Thoracic aorta (tissue), 2 donors: Measurements from ENCODE around the gene TPPP3. TPM values are rescaled to one million over a fixed set of nuclear protein-coding genes. Genes with fewer than 3 reads are reported as not detected.
"Not testable (repeated sequence)": the region's sequence is repeated elsewhere in the genome, so short reads cannot be mapped to it uniquely, and the experiment has no call there.

Experiments used
- ATAC-seq: fragments of 150-250 bp; one replicate; pipeline ENCODE4 v1.8.0; 2017; ENCODE audit warnings: low read depth; ENCODE audit not compliant: insufficient number of reproducible peaks, low FRiP score
- DNase-seq: peaks from one replicate; pipeline ENCODE4 v3.0.0-alpha.2; 2020; ENCODE audit warnings: low spot score
- H3K27ac ChIP-seq, 2 donors: fragments of 200-600 bp; sonication (generic); 1 replicate in 1 of 2; 2 replicates in 1 of 2; pipeline ENCODE4 v1.5.1; 2016; ENCODE audit warnings: mild to moderate bottlenecking in 2 of 2, moderate library complexity in 2 of 2
- H3K27me3 ChIP-seq: fragments of 200-600 bp; sonication (generic); replicated peaks from 2 replicates; pipeline ENCODE4 v1.6.0; 2016; ENCODE audit warnings: mild to moderate bottlenecking; ENCODE audit not compliant: insufficient read depth
- H3K36me3 ChIP-seq: fragments of 200-600 bp; sonication (generic); one replicate; pipeline ENCODE4 v1.5.1; 2016
- H3K4me1 ChIP-seq, 2 donors: fragments of 200-600 bp; sonication (generic); 1 replicate in 1 of 2; 2 replicates in 1 of 2; pipeline versions ENCODE4 v1.5.1 to v1.6.0; 2016; ENCODE audit warnings: low read depth in 2 of 2, mild to moderate bottlenecking in 1 of 2; ENCODE audit not compliant: control insufficient read depth in 1 of 2
- H3K4me3 ChIP-seq: fragments of 200-600 bp; sonication (generic); 2 replicates; pipeline ENCODE4 v1.5.1; 2016; ENCODE audit warnings: mild to moderate bottlenecking
- H3K9me3 ChIP-seq: fragments of 200-600 bp; sonication (generic); 2 replicates; pipeline ENCODE4 v1.5.1; 2016
- CTCF ChIP-seq: fragments of 200-600 bp; sonication (generic); IDR thresholded peaks from one replicate; pipeline ENCODE4 v1.5.1; 2019; ENCODE audit warnings: antibody characterized with exemption
- total RNA-seq, 2 donors: library from RNA; depleted of rRNA; stranded (reverse); fragments of >200 nt; gene quantifications; one replicate each; pipeline versions ENCODE4 v1.1.0 to v1.2.3, GENCODE V29; 2016

The TPPP3 gene
- total RNA-seq, 2 donors from 2014 or later = 12.6 to 34.9 TPM

DNA sequence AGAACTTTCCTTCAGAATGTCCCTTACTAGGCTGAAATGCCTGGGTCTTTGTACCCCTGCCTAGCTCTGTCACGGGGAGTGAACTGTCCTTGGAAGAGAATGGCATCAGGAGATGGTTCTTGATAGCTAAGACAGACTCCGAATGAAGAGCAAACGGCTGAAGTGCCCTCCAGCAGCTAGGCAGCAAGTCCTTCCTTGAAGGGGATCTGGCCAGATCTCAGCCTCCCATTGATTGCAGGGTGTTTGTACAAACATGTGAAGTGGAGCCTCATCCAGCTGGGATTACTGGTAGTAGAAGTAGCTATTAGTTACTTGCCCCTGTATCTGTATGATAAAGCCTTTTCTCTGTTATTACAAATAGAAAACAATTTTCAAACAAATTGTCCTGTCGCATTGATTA, 35.7 kb downstream of the TPPP3 start:
- no peak for DNase-seq
- TF ChIP-seq CTCF = no peak
- no peak for ATAC-seq

DNA sequence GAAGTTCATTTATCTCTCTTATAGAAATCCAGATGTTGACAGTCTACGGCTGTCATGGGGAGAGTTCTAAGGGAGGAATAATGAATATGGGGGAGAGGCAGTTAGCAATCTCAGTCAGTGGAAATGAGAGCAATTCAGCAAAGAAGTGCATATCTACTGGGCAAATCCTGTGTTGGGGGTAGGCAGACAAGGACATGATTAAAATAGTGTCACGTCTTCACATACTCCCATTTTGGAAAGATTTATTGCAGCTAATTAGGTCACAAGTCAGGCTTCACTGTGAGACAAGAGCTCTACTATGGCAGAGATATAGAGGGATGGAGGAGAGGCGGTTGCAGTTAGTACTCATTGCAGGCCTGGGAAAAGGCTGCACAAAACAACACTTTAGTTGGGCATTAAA, 36.9 kb downstream of the TPPP3 start:
- ATAC-seq (no peak), DNase-seq (no peak)
- H3K4me1 ChIP-seq = no peaks in the 10 kb centered on the region
- no peaks in the 10 kb centered on the region for H3K36me3 ChIP-seq
- H3K27me3 ChIP-seq = no peaks in the 10 kb centered on the region
- H3K4me3 ChIP-seq = no peak overlapping the region
- H3K9me3 ChIP-seq = no peaks in the 10 kb centered on the region
- no peak for TF ChIP-seq CTCF
- no peak overlapping the region for H3K27ac ChIP-seq

More for the DNA sequence above, 35.7 kb downstream of the TPPP3 start:
- Histone ChIP-seq H3K36me3 (no peaks in the 10 kb centered on the region), H3K9me3 (no peaks in the 10 kb centered on the region), H3K4me1 (no peaks in the 10 kb centered on the region), H3K27me3 (no peaks in the 10 kb centered on the region), H3K27ac (no peak overlapping the region), H3K4me3 (no peak overlapping the region)

DNA sequence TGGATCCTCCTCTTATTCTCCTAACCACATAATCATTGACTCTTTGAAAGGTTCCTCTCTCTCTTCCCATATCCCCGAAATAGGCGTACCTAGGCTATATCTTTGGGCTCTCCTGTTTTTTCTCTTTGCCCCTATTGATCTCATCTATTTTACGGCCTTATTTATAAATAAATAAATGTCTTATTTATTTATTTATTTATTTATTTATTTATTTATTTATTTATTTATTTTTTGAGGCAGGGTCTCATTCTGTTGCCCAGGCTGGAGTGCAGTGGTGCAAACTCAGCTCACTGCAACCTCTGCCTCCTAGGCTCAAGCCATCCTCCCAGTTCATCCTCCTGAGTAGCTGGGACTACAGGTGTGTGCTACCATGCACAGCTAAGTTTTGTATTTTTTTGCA, 40.8 kb downstream of the TPPP3 start:
- H3K4me1 ChIP-seq, H3K9me3 ChIP-seq, DNase-seq, H3K27ac ChIP-seq, H3K36me3 ChIP-seq, H3K4me3 ChIP-seq, ATAC-seq, H3K27me3 ChIP-seq: not testable (repeated sequence)

GRCh38 chr16:67350324-67350723, 43.0 kb downstream of the TPPP3 start:
- Histone ChIP-seq H3K27ac (no peak overlapping the region), H3K4me3 (no peak overlapping the region), H3K9me3 (no peaks in the 10 kb centered on the region), H3K4me1 (no peaks in the 10 kb centered on the region), H3K36me3 (no peaks in the 10 kb centered on the region), H3K27me3 (no peaks in the 10 kb centered on the region)
- no peak for TF ChIP-seq CTCF
- ATAC-seq = no peak
- no peak for DNase-seq

DNA sequence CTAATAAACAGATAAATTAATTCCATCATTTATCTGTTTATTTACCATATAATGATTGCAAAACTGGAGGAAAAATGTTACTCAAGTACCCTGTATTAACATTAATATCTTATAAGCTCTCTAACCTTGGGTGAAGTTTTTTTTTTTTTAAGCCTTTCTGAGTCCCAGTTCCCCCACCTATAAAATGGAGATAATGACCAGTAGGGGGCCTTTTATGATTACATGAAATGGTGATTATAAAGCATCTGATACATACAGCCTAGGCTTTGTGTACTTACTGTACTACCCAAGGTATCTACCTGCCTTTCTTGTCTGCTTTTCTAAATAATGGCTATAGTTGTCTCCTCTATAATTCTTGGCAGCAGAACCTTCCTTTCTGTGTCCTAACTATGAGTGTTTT, 44.1 kb downstream of the TPPP3 start:
- Histone ChIP-seq H3K4me3 (no peak overlapping the region), H3K9me3 (no peaks in the 10 kb centered on the region), H3K4me1 (no peaks in the 10 kb centered on the region), H3K27ac (no peak overlapping the region), H3K36me3 (no peaks in the 10 kb centered on the region), H3K27me3 (no peaks in the 10 kb centered on the region)
- DNase-seq (no peak), ATAC-seq (no peak)
- TF ChIP-seq CTCF = no peak

GRCh38 chr16:67346341-67346740, 47.0 kb downstream of the TPPP3 start:
- no peaks in the 10 kb centered on the region for H3K4me1 ChIP-seq
- no peak for DNase-seq
- TF ChIP-seq CTCF = no peak
- no peaks in the 10 kb centered on the region for H3K36me3 ChIP-seq
- no peak overlapping the region for H3K27ac ChIP-seq
- H3K27me3 ChIP-seq = no peaks in the 10 kb centered on the region
- ATAC-seq = no peak
- no peaks in the 10 kb centered on the region for H3K9me3 ChIP-seq
- H3K4me3 ChIP-seq = no peak overlapping the region
